ENCODE results near the gene YAP1.
"Not testable (repeated sequence)": the region's sequence is repeated elsewhere in the genome, so short reads cannot be mapped to it uniquely, and the experiment has no call there.

Gene YAP1

GRCh38 chr11:102244681-102245409 is 134.6 kb downstream of the YAP1 start:
- DNase-seq: no peak

DNA sequence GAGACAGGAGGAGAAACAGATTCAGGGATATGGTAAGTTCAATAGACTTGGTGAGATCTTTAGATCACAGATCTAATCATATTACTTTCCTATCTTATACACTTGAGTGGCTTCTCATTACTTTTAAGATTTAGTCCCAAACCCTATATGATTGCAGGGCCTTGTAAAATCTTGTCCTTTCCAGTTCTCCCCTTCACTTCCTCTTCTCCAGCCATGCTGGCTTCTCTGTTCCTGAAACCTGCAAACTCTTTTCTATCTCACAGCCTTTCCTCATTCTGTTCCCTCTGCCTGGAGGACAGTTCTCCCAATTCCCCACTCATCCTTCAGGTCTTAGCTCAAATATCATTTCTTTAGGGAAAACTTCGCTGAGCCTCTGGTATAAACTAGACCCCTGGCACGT is 141.2 kb downstream of the YAP1 start:
- DNase-seq: no peak

DNA sequence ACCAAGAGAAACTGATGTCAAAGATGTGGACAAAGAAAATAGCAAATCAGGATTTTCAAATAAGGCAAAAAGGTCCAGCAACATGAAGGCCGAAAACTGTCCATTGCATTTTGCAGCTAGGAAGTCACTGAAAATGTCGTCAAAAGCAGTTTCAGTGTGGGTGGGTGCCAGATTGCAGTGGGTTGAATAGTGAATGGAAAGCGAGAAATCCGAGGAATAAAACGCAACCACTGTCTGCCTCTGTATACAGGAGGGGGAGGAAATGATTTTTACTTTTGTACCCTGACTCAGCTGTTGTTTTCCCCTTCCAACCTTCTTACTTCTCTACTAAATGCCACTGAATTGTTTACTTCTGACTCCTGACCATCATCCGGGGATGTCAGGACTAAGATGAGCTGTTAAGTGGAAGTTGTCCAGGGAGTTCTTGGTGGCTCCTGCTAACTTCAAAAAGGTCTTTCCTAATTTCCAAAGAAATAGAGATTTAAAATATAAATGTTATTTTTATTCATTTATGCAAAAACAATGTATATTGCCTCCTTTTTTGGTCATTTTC is 142.2 kb downstream of the YAP1 start:
- no peak for DNase-seq

- no peak for DNase-seq
Observed at GRCh38 chr11:102253020-102253715, 142.9 kb downstream of the YAP1 start.

DNA sequence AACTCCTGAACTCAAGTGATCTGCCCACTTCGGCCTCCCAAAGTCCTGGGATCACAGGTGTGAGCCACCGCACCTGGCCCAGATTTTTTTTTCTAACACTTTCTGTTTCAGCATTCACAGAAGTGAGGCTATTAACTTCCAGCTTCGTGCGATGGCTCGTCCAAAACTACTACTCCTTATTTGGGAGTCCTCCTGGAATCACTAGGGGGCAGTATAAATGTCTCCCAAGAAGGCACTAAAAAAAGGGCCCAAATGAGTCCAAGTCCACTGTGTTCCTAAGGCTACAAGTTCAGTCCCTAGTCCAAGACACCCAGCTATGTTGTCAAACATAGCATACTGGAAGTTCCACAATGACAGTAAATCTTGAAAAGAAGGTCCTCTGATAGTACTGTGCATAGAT is 143.8 kb downstream of the YAP1 start:
- DNase-seq: no peak

DNA sequence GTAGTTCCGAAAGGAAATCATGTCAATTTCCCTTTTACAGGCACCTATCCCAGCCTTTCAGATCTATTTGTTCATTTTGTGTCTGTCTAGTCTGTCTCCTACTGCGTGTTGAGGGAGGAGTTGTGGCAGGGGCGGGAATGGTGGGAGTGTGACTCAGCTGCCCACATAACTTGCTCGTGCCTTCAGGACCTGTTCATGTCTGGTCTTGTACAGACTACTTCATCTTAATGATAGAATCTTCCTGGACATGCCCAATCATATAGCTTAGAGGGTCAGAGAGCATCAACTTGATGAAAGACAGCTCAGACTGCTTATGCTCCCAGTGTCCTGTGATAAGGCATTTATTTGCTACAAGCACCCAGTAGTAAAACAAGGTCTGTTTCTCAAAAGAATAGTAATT is 146.0 kb downstream of the YAP1 start:
- no peak for DNase-seq

DNA sequence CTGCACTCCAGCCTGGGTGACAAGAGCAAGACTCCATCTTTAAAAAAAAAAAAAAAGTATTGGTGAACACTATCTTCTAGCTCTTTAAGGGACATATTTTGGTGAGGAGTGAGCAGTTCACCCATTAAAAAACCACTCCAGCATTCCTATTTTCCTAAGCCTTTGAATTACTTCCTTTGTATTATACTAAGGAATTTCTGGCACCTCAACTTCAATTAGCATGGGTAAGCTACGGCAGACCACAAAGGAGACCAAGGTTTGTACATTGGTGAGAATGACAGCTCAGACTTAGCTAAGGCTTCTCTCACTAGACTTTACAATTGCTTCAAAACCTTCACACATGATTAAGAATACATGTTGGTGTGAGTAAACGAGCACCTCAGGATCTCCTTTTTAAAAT is 150.0 kb downstream of the YAP1 start:
- DNase-seq: no peak

- DNase-seq: no peak
Observed at GRCh38 chr11:102263379-102264003, 153.2 kb downstream of the YAP1 start.

- not testable (repeated sequence) for DNase-seq
Observed at GRCh38 chr11:102264704-102265103, 154.5 kb downstream of the YAP1 start.

- DNase-seq: no peak
Observed at GRCh38 chr11:102266099-102266498, 155.9 kb downstream of the YAP1 start.

- DNase-seq: no peak
Observed at GRCh38 chr11:102267609-102268008, 157.4 kb downstream of the YAP1 start.

DNA sequence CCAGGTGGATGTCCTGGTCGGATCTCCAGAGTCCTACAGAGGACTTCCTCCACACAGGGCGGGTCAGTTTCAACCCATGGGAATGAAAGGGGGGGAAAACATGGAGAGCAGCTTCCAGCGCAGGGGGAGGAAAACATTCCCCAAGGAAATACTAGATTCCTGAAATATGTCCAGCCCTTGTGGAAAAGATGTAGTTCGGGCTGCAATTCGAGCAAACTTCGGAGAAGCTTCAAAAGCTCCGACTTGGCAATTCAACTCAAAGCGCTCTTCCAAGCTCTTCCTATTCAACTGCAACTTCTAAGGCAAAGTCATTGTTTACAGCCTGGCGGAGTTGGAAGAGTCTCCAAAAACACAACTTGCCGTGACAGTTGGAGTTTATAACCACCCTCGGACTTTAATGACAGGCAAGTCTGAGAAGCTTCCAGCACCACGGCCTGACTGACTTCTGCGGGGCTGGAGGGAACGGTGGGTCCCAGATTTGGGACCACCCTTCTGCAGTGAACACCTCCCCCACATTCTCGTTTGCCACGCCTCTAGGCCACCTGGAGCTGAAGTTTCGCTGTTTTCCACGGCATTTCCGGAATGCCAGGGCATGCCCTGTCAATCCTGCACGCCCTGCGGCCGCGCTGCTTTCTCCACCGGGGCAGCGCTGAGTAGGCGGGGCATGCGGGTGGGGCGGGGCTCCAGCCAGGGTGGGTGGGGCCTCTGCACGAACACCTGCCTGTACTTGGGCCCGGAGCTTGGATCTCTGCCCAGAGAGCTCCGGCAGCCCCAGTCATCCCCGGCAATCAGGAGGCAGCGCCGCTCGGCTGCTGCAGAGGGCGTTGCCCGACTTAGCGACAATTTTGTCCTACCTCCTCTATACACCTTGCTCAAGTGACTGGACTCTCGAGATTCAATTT is 158.1 kb downstream of the YAP1 start:
- DNase-seq: peak; percentile 68

- DNase-seq: no peak
Observed at GRCh38 chr11:102268985-102269470, 158.8 kb downstream of the YAP1 start.

GRCh38 chr11:102269927-102270326 is 159.7 kb downstream of the YAP1 start:
- DNase-seq: no peak

- no peak for DNase-seq
Observed at GRCh38 chr11:102272047-102272824, 162.0 kb downstream of the YAP1 start.

GRCh38 chr11:102274628-102275027 is 164.4 kb downstream of the YAP1 start:
- DNase-seq: no peak

DNA sequence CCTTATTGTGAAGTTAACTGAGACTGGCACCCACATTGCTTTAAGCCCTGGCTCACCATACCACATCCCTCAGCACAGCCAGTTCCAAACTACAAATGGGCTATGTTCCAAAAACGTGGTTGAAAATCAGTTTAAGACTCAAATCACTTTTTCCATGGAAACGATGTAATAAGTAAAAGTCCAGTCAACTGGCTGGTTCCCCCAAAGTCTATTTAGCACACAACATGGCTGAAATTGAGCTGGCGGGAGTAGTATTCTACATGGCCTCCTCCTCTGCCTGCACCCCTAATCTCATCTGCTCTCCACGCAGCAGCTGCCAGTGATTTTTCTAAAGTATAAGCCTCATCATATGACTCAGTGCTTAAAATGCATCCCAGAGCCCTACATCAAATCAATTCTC is 166.1 kb downstream of the YAP1 start:
- DNase-seq: no peak

- no peak for DNase-seq
Observed at GRCh38 chr11:102276783-102277182, 166.5 kb downstream of the YAP1 start.

DNA sequence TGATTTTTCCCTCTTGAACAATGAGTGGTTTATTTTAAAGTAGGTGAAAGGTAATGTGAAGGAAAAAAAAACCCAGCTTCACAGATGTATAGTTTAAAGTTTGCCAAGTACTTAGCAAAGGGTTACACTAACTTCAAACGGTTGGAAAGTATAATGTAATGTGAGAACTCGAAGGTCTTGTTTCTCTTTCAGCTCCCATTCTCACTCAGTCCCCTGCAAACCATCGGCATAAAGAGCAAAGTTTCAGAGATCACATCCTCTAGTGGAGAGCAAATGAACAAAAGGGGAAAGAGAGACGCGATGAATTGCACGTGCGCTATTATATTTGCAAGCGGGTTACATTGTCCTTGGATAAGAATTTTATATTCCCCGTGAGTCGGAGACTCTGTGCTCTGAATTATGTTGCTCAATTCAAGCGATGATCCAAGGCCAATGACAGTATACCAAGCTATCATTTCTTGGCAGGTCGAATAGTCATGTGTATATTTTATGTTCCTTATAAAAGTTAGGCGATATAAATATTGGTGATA is 169.5 kb downstream of the YAP1 start:
- no peak for DNase-seq

- DNase-seq: no peak
Observed at GRCh38 chr11:102280245-102280833, 170.1 kb downstream of the YAP1 start.

Data from NCI-H187 treated with DMSO at 0.1 percent for 48 hours (cell line).